Measurements from ENCODE around the gene HS3ST1.

Gene HS3ST1

GRCh38 chr4:11451716-11452115, 23.0 kb upstream of the HS3ST1 start:
- H3F3A ChIP-seq (ENCODE audit: control insufficient read depth, insufficient read depth): no peaks in the 10 kb centered on the region
- TF ChIP-seq CTCF (IDR thresholded peaks at IDR 0.05; ENCODE audit: low read depth, low read length, poor library complexity, severe bottlenecking) (no peak), EZH2phosphoT487 (IDR thresholded peaks at IDR 0.05; ENCODE audit: borderline replicate concordance, low read length) (no peak)
- H3K4me3 ChIP-seq (ENCODE audit: low read length): no peak overlapping the region
- no peaks in the 10 kb centered on the region; the same call in 1 of the 2 replicates for H3K4me1 ChIP-seq (ENCODE audit: control insufficient read depth, low read length)
- no peak overlapping the region for H3K4me2 ChIP-seq (ENCODE audit: low read length)
- H3K36me3 ChIP-seq (ENCODE audit: control insufficient read depth, low read length): no peaks in the 10 kb centered on the region
- no peaks in the 10 kb centered on the region for H3K27me3 ChIP-seq (ENCODE audit: control insufficient read depth, low read length)
- no peaks in the 10 kb centered on the region for H3K9me2 ChIP-seq (replicated peaks; ENCODE audit: control insufficient read depth, low read length)
- H3K79me2 ChIP-seq (ENCODE audit: control insufficient read depth, low read length): no peaks in the 10 kb centered on the region
- H3K9me3 ChIP-seq (ENCODE audit: control insufficient read depth, insufficient read depth, low read length): no peaks in the 10 kb centered on the region
- no peaks in the 10 kb centered on the region for H4K20me1 ChIP-seq (ENCODE audit: control insufficient read depth, insufficient read depth, low read depth, low read length)
- no peak overlapping the region for H3K27ac ChIP-seq (ENCODE audit: low read depth, low read length)

GRCh38 chr4:11446155-11446811, 17.6 kb upstream of the HS3ST1 start:
- H3K4me2 ChIP-seq (ENCODE audit: low read length): no peak overlapping the region
- no peak overlapping the region for H3K27ac ChIP-seq (ENCODE audit: low read depth, low read length)

GRCh38 chr4:11441194-11441556, 12.5 kb upstream of the HS3ST1 start:
- Histone ChIP-seq H3K27me3 (ENCODE audit: control insufficient read depth, low read length) (no peaks in the 10 kb centered on the region), H3K36me3 (ENCODE audit: control insufficient read depth, low read length) (no peaks in the 10 kb centered on the region), H4K20me1 (ENCODE audit: control insufficient read depth, insufficient read depth, low read depth, low read length) (no peaks in the 10 kb centered on the region), H3K27ac (ENCODE audit: low read depth, low read length) (no peak overlapping the region), H3K4me2 (ENCODE audit: low read length) (no peak overlapping the region), H3K4me1 (ENCODE audit: control insufficient read depth, low read length) (peaks cover 18% of the 10 kb centered on the region), H3F3A (ENCODE audit: control insufficient read depth, insufficient read depth) (no peaks in the 10 kb centered on the region), H3K79me2 (ENCODE audit: control insufficient read depth, low read length) (no peaks in the 10 kb centered on the region), H3K9me3 (ENCODE audit: control insufficient read depth, insufficient read depth, low read length) (no peaks in the 10 kb centered on the region), H3K9me2 (replicated peaks; ENCODE audit: control insufficient read depth, low read length) (no peaks in the 10 kb centered on the region), H3K4me3 (ENCODE audit: low read length) (no peak overlapping the region)
- TF ChIP-seq CTCF (IDR thresholded peaks at IDR 0.05; ENCODE audit: low read depth, low read length, poor library complexity, severe bottlenecking): no peak
- TF ChIP-seq EZH2phosphoT487 (IDR thresholded peaks at IDR 0.05; ENCODE audit: borderline replicate concordance, low read length): no peak

More at GRCh38 chr4:11446155-11446811, 17.6 kb upstream of the HS3ST1 start:
- no peaks in the 10 kb centered on the region for H3K27me3 ChIP-seq (ENCODE audit: control insufficient read depth, low read length)
- TF ChIP-seq CTCF (IDR thresholded peaks at IDR 0.05; ENCODE audit: low read depth, low read length, poor library complexity, severe bottlenecking) (no peak), EZH2phosphoT487 (IDR thresholded peaks at IDR 0.05; ENCODE audit: borderline replicate concordance, low read length) (no peak)
- H3K4me1 ChIP-seq (ENCODE audit: control insufficient read depth, low read length): no peaks in the 10 kb centered on the region
- H3F3A ChIP-seq (ENCODE audit: control insufficient read depth, insufficient read depth): no peaks in the 10 kb centered on the region
- no peaks in the 10 kb centered on the region for H3K9me2 ChIP-seq (replicated peaks; ENCODE audit: control insufficient read depth, low read length)
- H3K4me3 ChIP-seq (ENCODE audit: low read length): no peak overlapping the region
- no peaks in the 10 kb centered on the region for H4K20me1 ChIP-seq (ENCODE audit: control insufficient read depth, insufficient read depth, low read depth, low read length)
- H3K9me3 ChIP-seq (ENCODE audit: control insufficient read depth, insufficient read depth, low read length): no peaks in the 10 kb centered on the region
- H3K36me3 ChIP-seq (ENCODE audit: control insufficient read depth, low read length): no peaks in the 10 kb centered on the region
- no peaks in the 10 kb centered on the region for H3K79me2 ChIP-seq (ENCODE audit: control insufficient read depth, low read length)

Measured in DOHH2 (cell line).